Activated T-helper 1 cell treated with Interleukin-2 at 50 U/mL for 16 hours (primary cell): Measurements from ENCODE around the gene GNG10.
A peak's percentile ranks its signal among the peaks of the same experiment; 100 is the strongest.
"Not testable (repeated sequence)": the region's sequence is repeated elsewhere in the genome, so short reads cannot be mapped to it uniquely, and the experiment has no call there.

ENCODE experiments used
- DNase-seq: peaks from one replicate; pipeline ENCODE4 v3.0.0-alpha.2; 2020; ENCODE audit warnings: low read depth

GNG10 gene

DNA sequence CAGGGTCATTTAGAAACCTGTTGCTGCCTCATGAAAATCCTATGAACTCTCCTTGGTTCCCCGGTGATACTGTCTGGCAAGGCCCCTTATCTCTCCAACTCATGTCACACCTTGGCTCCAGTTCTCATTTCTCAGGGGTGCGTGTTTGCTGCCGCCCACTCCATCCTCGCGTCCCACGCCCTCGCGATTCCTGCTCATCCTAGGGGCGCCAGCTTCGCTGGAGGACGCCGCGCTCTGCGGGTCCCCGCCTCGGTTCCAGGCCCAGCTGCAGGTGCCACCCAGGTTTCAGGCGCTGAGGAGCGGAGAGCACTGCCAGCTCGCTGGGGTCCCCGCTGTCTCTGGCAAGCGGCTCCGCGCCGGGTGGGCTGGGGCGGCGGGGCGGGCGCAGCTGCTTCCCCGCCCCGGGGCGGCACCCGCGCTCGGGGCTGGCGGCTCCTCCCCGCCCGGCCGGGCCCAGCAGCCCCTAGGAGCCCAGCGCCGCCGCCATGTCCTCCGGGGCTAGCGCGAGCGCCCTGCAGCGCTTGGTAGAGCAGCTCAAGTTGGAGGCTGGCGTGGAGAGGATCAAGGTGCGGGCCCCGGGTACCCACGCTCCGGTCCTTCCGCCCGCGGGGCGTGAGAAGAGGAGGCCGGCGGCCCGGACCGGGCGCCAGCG lies at the start of gene GNG10:
Gene GNG10 (plus strand): TSS at position 456 of the 652 bp plus-strand sequence. CDS start 30 bp downstream, at position 486.
- peak; percentile 58 for DNase-seq

DNA sequence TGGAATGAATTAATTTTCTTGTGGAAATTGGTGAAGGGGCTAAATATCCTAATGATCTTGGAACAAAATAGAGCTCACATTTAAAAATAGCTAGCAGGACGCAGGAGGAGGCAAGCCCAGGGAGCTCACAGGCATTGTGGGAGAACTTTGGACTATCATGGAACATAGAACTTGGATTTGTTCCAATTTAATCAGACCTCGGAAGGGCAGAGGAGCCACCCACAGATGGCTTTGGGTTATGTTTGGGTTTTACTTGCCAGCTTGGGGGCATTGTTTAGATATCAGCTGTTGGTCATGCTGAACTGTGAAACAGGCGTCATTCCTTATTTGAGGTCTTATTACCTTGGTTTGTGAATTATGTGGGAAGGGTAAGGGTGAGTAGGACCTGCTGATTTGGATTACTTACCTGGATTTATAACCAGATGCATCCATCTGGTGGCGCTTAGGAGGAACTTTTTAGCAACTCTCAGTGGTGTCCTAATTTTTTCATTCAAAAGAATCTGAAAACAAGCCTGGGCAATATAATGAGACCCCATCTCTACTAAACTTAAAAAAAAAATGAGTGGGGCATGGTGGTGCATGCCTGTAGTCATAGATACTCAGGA lies 47.9 kb upstream of the GNG10 start:
- no peak for DNase-seq

DNA sequence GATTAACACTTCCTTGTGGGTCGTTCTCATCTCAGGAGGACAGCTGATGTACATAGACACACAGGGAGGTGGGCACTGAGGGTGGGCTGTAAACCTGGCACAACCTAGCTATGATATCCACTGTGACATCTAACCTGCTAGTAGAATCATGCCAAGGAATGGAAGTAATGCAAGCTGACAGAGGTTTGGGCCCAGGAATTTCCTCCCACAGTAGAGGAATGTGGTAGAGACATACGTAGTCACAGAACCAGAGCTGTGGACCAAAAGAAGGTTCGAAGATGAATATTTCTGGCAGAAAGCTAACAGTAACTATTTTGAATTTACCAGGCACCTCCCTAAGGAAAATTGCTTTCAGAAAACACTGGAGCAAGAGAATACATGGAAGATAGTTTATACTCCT lies 45.5 kb upstream of the GNG10 start:
- no peak for DNase-seq

DNA sequence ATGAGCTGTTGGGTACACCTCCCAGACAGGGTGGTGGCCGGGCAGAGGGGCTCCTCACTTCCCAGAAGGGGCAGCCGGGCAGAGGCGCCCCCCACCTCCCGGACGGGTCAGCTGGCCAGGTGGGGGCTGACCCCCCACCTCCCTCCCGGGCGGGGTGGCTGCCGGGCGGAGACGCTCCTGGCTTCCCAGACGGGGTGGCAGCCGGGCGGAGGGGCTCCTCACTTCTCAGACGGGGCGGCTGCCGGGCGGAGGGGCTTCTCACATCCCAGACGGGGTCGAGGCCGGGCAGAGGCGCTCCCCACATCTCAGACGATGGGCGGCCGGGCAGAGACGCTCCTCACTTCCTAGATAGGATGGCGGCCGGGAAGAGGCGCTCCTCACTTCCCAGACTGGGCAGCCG lies 44.1 kb upstream of the GNG10 start:
- not testable (repeated sequence) for DNase-seq

DNA sequence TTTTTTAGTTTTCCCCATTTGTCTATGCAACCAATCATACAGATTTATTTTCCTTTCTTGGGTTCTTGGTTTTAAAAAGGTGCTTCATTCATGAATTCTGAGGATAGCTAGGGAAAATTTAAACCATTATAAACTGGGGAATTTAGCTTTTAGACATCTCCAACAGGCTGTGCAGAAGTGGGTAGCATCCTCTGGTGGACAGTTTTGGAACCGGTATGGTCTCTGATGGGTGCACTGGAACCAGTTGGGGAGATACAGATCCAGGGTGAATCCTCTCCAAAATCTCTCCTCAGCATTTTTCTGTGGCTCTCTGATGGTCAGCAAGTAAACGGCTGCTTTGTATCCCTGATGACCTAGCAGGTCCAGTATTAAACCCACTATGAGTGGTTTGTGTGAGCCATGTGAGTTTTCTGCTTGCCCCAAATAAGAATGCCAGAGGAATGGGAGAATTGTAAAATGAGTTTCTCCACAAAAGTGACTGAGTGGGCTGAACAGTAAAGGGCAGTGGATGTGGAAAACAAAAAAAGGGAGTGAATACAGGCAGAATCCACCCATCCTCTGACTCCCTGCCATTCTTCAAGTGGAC lies 39.4 kb upstream of the GNG10 start:
- DNase-seq = no peak

DNA sequence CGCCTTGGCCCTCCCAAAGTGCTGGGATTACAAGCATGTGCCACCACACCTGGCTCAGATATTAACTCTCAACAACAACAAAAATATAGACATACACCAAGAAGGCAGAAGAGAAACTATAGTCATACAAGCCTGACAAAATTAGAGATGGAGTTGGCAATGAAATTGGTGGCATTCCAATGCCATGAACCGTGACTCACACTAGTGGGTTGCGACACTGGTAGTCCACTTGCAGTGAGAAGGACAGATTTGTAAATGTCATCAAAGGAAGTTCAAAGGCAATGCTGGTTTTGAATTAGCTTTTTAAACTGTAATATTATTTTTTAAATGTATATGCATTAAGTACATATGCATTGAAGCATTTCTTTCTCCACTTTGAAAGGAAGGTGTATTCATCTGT lies 38.8 kb upstream of the GNG10 start:
- no peak for DNase-seq

DNA sequence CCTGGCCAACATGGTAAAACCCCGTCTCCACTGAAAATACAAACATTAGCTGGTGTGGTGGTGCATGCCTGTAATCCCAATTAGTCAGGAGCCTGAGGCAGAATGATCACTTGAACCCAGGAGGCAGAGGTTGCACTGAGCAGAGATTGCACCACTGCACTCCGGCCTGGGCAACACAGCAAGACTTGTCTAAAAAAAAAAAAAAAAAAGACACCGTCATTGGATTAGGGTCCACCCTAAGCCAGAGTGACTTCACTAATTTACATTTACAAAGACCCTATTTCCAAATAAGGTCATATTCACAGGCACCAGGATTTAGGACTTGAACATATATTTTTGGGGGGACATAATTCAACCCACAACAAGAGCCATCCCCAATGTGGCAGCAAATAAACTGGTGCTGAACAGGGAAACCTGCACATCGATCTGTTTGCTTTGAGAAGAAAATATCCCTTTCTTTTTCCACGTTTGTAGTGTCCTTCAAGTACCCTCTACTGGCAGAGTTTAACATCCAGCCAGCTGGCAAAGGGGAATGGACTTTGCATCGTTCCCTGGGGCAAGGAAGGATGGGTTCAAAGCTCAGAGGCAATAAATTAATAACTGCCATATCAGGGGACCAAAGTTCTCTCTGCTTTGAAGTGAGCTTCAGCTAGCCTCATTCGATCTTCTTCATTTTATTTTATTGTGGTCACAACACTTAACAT lies 34.0 kb upstream of the GNG10 start:
- DNase-seq = no peak

DNA sequence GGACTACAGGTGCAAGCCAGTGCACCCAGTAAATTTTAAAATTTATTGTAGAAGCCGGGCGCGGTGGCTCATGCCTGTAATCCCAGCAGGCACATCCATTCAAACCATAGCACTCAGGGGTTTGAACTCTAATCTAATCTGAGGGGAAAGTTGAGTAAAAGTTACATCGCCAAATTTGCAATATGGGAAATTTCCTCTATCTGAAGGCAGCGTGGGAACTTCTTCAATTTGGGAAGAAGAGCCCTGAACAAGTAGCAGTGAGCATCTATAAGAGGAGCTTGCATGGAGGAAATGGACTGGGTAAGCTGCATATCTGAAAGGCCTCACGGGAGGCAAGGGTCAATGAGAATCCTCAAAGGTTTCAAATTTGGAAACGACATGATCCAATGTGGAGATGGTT lies 33.0 kb upstream of the GNG10 start:
- no peak for DNase-seq

DNA sequence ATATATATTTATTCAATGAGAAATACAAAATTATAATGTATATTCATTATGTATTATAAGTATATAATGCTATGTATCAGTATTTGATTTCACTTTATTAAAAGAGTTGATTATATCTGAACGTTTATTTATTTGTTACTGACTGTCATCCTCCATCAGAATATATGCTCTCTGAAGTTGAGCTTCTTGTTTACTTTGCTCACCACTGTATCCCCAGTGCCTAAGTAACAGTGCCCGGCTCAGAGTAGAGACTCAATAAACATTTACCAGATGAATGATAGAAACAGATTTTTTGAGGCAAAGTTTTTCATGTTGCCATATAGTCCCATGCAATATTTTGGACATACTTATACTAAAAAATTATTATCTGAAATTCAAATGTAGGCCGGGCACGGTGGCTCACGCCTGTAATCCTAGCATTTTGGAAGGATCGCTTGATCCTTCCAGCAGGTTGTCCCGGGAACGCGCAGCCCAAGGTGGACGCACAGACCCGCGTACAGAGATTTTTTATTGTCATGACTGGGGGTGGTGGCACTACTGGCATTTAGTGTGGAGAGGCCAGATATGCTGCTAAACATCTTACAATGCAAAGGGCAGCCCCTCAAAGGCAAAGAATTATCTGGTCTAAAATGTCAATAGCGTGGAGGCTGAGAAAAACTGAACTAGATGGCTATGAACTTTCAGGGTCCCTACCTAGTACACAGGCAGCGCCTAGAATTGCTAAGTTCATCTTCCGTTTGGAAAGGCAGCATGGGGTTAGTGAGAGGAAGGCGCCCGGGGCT lies 31.0 kb upstream of the GNG10 start:
- no peak for DNase-seq

DNA sequence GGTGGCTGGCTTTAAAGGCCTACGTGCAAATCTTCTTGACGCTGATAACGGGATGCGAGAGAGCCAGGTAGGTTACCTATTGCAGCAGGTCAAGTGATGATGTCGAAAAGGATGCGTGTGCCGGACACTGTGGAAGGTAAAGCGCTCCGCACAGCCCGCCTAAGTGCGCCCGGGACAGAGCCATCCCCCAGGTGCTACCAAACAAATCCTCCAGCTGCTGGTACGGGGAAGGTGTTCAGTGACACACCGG lies 30.5 kb upstream of the GNG10 start:
- no peak for DNase-seq

DNA sequence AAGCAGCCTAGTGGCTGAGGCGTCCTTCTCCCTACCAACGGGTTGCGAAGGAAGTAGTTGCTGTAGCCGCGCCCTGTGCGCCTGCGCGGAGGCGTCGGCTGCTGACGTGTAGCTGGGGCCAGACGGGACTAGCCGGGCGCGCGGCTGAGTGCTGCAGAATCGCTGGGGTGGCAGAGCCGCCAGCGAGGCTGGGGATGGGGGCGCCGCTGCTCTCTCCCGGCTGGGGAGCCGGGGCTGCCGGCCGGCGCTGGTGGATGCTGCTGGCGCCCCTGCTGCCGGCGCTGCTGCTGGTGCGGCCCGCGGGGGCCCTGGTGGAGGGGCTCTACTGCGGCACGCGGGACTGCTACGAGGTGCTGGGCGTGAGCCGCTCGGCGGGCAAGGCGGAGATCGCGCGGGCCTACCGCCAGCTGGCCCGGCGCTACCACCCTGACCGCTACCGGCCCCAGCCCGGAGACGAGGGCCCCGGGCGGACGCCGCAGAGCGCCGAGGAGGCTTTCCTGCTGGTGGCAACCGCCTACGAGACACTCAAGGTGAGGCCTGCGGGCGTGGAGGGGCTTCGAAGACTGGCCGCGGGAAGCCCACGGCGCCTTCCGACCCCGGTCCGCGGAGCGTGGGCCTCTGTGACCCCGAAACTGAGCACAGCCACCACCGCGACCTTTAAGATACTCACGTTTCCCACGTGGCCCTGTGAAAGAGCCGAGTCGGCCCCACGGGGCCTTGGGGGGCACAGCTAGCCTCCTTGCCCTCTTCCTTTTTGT lies 30.0 kb upstream of the GNG10 start, which contains the start of gene DNAJC25:
Gene DNAJC25 (plus strand): TSS at position 121 of the 758 bp plus-strand sequence. CDS start 74 bp downstream, at position 195.
- DNase-seq = peak; percentile 95

DNA sequence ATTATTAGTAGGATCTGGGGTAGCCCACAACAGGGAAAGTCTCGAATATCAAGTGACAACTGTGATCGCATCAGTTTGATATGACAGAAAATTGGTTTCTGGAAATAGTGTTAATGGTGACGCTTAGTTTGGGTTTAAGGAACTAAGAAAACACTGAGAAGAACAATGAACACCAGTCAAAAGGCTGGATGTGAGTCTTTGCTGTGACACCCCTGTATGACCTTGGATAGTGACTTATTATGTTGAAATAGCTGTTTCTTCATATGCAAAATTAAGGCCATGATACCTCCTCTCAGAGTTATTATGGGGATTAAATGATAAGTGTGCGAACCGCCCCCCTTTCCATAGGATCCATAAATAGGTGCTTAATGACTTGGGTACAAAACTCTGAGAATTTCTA lies 29.3 kb upstream of the GNG10 start:
- DNase-seq = no peak

DNA sequence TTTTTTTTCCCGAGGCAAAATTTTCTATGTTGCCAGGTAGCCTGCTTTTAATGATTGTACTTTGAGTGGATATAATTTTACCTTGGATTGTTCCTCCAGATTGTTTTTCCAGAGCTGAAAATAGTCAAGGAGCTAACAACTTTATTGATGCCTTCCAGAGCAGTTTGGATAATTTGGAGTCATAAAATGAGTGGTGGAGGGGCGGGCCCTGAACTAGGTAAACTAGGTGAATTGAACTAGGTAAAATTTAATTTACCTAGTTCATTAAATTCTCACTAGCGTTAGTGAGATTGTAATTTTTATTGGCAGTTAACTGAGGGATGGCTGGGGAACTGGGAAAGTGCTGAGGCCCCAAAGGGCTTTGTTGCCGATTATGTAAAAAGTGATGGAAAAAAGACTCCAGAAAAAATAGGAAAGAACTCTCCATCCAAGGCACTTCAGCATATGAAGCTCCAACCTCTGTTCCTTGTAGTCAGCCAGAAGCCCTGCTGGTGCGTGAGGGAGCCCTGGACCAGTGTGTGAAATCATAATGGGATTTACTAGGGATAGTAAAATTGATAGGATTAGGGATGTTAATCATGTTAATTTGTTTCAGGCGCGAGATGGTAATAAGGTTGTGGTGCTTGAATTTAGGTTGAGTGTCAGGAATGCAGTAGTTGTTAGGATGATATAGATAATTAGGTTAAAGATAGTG lies 28.6 kb upstream of the GNG10 start:
- DNase-seq = no peak

DNA sequence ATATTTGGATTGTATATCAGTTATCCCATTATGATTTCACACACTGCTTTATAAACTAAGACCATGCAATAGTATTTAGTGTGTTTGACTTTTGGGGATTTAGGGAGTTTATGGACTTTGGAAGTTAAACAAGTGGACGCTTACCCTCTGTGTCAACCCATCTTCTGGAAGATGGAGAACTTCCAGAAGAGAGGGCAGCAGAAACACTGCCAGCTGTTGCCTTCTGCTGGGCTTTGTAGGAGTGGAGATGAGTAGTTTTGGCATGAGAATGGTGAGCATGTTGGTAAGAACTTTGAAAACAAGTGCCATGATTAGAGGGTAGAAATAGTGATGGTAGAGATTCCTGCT lies 28.0 kb upstream of the GNG10 start:
- DNase-seq = no peak

DNA sequence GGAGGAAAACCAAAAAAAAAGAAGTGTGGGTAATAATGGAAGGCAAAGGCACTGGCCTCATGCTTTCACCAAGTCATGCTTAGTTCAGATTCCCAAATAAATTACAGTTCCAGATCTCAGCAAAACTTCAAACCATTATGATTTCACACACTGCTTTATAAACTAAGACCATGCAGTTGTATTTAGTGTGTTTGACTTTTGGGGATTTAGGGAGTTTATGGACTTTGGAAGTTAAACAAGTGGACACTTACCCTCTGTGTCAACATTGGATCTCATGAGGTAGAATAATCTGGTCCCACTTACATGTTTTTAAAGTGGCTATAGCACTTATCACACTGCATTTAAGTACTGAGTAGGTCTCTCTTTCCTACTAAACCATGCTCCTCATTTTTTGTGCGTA lies 26.5 kb upstream of the GNG10 start:
- DNase-seq = no peak

DNA sequence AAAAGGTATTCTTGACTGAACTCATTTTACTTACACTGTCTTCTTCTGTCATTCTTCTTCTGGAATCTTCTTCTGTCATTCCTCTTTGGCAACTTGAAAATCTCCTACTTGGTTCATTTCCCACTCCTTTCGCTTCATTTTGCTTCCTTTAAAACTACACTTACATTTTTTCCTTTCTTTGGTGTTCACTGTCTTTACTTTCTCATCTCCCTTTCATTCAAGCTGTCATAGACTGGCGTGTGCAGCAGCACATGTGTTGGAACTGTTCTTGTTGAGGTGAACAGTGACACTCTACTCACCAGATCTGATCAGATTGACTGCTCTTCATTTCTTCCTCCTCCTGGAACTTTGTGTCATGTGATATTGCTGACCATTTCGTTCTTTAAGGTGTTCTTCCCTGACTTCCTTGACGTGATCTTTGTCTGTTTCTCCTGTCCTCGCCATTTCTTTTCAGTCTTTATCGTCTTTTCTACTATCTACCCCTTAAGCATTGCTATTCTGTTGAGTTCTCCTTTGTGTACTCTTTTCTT lies 23.9 kb upstream of the GNG10 start:
- no peak for DNase-seq

DNA sequence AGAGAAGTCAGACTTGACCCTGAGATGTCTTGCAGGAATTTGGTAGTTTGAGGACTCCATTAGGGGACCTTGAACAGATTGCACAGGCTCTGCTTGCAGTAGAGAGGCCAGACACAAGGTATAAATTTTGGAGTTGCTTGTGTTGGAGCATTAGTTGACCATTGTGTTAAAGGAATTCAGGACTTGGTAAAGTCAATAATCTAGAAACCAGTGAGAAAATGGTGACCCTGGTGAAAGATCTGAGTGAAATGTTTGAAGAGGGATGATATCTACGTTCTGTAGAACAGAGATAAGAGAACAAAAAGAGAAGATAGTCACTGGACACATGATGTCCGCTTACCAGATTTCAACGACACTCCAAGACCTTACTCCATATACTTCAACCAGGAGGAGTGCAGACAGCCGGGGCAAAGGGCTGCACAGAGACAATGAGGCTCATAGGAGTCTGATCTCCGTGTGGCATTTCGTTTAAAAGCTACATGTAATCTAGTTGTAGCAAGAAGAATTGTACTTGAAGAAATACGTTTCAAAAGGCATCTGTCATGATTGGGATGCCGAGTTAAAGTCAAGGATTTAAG lies 17.1 kb upstream of the GNG10 start:
- no peak for DNase-seq

DNA sequence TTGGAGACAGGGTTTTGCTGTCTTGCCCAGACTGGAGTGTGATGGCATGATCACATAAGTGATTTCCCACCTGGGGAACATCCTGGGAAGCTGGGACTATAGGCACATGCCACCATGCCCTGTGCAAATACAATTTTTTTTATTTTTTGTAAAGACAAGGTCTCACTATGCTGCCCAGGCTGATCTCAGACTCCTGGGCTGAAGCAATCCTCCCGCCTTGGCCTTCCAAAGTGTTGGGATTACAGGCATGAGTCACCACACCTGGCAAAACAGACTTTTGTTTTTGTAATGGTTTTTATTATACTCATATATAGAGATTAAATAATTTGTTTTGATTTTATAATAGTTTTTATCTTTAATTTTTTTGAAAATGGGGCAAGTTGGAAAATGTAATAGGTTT lies 15.6 kb upstream of the GNG10 start:
- no peak for DNase-seq

DNA sequence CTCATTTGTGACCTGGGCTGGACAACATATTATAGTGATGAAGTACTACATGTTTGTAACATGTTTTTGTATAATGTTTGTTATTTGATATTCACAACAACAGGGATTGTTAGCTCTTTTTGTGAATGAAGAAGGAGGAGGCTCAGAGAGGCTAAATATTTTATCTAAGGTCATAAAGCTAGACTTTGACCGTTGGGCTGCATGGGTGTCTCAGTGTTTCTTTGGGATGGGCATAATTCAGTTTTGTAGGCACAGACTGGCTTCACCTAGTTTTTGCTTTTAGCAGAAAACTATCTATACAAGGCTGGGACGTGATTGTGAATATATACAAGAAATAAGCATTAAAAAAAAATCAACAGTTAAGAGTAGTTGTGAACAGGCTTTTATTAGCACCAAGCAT lies 15.0 kb upstream of the GNG10 start:
- no peak for DNase-seq

DNA sequence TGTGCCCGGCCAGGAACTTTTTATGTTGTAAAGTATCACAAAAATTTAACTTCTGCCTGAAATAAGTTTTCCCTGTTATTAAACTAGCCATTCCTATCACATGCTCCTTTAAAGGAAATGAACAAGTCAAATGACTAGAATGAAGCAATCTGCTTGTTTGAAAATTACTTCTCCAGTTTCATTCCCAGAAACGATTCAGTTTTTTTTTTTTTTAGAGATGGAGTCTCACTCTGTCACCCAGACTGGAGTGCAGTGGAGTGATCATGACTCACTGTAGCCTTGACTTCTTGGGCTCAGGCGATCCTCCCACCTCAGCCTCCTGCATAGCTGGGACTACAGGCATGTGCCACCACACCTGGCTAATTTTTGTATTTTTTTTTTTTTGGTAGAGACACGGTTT lies 13.3 kb upstream of the GNG10 start:
- no peak for DNase-seq

DNA sequence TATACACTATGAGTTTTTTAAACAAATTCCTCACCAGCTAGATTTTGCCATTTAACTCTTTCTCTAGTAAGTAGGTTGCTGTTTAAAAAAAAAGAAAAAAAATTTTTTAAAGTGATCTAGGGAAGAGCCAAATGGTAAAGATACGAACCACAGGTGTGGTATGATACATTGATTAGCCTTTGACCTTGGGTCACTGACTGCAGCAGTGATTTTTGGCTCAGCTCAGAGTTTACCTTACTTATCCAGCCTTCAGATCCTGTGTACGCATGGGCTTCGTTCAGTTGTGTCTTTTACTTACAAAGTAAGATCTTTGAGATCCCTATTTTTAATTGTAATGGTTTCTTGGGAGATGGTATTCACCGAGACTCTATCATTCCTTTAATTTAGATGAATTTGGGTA lies 12.4 kb upstream of the GNG10 start:
- no peak for DNase-seq
